HG02571 (cell line): ENCODE results near the gene TP53I11.

Experiments
- ATAC-seq: cut with Tn5 transposase; IDR thresholded peaks from one replicate; pipeline ENCODE4 v1.9.1; 2021; ENCODE audit warnings: mild to moderate bottlenecking, moderate library complexity; ENCODE audit not compliant: unreplicated experiment

TP53I11 gene

DNA sequence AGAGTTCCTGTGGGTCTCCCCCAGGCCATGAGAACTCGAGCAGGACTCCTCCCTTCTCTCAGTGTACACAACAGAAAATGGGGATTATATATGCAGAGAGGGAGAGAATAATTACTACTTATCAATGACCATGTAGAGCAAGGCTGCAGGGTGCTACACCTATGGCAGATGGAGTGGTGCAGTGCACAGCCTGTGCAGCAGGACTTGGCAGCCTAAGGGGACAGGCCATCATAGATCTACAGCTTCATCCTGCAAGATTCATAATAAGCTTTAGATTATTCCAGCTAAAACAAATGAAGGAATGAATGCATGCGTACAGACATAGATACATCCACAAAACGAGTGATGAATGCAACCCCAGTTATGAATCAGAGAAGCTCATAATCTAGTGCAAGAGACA is 8.4 kb upstream of the TP53I11 start:
- no peak for ATAC-seq

- no peak for ATAC-seq
Measured at GRCh38 chr11:44957776-44958564, 7.3 kb upstream of the TP53I11 start.

GRCh38 chr11:44957040-44957515 is 6.4 kb upstream of the TP53I11 start:
- no peak for ATAC-seq

- ATAC-seq: no peak
Measured at GRCh38 chr11:44955015-44955738, 4.5 kb upstream of the TP53I11 start.

- no peak for ATAC-seq
Measured at GRCh38 chr11:44954051-44954906, 3.6 kb upstream of the TP53I11 start.

DNA sequence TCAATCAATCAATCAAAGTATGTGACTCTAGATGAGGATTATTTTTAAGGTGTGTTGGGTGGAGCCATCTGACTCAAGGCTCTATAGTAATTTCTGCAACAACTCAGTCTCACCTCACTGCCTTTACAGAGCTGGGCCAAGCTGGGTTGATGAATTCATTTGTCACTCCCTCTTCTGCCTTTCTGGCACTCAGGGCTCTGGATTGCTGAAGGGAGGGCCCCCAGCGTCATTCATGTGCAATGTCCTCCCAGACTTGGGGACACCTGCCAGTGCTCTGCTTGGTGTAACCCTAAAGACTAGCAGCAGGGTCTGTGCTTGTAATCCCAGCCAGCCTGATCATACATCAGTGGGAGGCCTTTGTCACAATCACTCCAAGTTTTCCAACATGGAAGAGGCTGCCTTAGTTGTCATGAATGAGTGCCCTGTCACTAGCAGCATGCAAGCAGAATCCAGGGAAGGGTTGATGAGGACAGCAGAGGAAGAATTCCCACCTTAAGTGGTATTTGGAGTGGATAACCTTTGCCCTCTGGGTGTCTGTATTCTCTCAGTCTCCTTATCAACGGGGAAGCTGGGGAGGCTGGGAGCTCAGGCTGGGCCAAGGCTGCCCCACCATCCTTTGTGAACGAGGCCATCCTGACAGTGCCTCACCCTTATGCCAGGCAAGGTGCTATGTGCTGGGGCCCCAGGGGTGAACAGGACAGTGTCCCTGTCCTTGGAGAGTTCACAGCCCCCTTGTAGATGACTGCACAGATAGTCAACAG is 2.0 kb upstream of the TP53I11 start:
- no peak for ATAC-seq

DNA sequence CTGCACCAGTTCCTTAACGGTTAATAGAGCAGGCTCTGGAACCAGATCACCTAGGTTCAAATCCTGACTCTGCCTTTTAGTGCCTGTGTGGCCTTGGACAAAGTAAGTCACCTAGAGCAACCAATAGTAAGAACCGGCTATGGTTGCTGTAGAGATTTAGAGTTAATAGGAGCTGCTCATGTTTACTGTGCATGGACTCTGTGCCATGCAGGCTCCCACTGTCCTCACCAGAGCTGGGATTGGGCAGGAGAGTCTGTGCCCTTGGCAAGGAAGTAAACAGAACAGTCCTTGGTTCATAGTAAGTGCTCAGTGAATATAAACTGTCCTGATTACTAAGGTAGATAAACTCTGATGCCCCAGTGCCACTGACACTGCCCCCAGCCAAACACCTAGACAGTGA is 1.4 kb upstream of the TP53I11 start:
- ATAC-seq: no peak

DNA sequence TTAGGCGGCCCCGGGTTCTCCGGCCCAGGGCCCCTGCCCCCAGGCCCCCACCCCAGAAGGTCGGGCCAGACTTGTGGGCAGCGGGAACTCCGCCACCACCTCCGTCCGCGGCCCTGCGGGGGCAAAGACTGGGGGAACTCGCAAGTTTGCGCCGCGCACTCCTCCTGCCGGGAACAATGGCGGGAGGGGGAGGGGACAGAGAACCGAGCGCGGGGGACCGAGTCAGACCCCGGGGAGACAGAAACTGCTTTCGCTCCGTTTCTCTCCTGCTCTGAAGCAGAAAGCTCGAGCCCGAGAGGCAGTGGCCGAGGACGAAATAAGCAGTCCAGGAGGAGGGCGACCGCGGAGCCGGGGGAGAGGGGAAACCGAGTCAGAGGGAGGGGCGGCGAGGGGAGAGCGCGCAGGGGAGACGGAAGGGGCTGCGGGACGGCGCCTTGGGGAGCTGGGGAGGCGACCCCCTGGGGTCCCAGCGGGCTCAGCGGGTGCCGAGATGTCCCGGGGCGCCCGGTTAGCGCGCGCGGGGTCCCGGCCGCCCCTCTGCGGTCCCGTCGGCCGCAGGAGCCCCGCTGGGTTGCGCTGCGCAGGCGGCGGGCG is 555 bp downstream of the TP53I11 start:
- ATAC-seq: no peak

- ATAC-seq: no peak
Measured at GRCh38 chr11:44949160-44950030, 1.3 kb downstream of the TP53I11 start.

DNA sequence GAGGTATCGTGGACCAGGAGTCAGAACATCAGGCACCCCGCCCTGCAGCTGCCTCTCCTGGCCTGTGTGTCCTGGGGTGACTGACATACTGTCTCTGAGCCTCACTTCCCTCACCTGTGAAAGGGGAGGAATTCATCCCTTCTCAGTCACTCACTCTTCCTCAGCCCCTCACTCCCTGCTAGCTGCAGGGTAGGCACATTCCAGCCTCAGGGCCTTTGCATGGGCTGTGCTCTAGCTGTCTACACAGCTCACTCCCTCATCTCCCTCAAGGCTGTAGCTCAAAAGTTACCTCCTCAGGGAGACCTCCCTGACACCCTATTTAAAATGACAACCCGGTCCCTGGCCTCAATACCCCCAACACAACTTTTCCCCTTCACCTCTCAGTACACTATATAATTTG is 2.5 kb downstream of the TP53I11 start:
- no peak for ATAC-seq

DNA sequence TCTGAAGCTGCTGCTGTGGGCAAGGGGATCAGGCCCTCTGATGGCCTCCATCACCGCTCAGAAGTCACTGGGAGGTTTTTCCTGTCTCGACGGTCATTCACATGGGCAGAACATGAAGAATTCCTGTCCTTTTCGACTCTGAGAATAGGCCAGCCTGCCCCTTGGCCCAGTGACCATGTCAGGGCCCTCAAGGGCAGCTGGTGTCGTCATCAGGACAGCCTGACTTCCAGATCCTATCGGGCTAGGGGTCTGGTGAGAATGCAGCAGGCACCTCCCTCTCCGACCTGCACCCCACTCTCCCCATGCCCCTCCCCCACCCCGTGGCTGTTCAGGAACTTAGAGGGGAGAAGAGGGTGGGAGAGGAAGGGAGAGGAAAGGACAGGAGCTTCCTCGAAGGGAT is 3.6 kb downstream of the TP53I11 start:
- ATAC-seq: no peak

GRCh38 chr11:44946263-44946662 is 4.4 kb downstream of the TP53I11 start:
- no peak for ATAC-seq

DNA sequence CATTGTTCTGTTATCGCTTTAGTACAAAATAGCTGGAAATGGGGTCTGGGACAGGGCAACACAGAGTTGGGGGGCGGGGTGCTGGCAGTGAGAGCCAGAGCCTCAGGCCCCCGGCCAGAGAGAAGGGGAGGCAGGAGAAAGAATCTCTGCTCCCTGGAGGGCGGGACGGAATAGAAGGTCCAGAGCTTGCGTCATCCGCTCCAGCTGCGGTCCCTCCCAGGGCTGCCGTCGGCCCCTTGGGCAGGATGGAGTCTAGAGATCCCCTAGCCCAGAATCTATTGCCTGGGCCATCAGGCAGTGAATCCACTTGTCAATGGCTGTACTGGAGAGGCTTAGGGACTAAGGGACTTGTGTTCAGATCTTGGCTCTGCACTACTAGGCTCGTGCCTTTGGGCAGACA is 5.0 kb downstream of the TP53I11 start:
- no peak for ATAC-seq

DNA sequence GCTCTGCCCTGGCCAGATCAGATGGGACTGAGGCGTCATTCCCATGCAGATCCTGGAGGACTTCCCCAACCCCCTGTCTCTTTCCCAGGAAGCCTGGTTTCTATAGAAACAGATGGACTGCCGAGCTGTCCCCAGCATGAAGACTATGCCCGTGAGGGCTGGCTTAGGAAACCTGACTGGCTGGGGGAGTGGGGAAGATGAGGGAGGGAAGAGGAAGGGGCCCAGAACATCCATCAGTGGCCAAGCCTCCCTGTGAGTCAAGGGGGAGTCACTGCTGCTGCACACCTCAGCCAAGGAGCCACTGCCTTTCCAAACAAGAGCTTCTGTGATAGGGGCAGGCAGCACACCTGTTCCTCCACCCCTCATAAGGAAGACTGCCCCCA is 5.8 kb downstream of the TP53I11 start:
- no peak for ATAC-seq

DNA sequence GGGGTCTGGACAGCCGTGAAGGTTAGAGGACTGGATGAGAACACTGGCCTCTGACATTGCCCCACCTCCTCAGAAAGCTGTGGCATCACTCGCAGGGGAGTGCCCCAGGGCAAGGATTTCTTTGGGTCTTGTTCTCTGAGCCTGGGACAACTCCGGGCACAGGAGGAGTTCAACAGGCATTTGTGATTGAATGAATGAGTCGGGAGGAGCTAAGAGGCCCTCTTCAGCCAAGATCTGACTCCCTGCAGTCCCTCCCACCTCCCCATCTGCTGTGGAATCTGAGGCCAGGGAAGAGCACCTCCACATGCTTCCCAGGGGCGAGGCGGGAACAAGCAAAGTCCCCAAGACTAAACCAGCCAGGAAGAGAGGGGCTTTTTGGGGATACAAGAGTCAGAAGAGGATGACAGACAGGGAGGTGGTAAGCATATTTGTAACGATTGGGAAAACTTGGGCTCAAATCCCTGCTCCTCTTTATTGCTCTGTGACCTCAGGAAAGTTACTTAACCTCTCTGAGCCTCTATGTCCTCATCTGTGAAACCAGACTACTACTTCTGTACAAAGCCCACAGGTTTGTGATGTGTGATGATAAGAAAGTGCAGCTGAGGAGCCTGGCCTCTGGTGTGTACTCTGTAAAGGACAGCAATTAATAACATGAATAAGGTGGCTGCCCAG is 6.4 kb downstream of the TP53I11 start:
- ATAC-seq: no peak

DNA sequence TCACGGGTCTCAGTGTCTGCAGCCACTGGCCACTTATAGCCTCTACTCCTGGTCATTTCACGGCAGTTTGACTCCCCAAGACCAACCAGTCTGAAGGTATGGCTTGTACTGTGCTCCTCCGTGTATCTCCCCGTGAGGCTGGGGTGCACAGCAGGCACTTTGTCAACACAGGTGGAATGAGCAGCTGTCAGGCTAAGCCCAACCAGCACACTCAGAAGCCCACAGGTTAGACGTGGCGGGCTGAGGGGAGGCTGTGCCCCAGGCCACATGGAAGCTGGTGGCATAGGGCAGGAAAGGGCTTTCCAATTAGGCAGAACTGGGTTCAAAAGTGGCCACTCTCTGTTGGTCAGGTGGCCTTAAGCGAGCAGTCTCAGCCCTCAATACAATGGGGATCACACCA is 7.0 kb downstream of the TP53I11 start:
- no peak for ATAC-seq

DNA sequence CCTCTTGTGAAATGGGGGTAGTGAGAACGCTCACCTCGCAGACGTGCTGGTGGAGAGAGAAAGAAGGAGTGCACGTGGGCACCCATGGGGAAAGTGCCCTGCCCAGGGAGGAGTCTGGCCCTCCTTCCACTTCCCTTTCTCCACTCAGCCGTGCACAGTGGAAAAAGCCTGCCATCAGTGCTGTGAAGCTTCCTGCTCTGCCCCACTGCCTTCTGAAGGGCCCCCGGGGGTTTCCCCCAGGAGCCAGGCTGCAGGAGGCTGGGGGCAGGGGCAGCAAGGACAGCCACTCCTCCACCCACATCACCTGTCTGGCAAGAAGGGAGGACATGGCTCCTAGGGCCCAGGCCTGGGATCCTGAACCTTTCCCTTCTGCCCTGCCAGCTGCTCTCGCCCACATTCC is 7.6 kb downstream of the TP53I11 start:
- no peak for ATAC-seq

DNA sequence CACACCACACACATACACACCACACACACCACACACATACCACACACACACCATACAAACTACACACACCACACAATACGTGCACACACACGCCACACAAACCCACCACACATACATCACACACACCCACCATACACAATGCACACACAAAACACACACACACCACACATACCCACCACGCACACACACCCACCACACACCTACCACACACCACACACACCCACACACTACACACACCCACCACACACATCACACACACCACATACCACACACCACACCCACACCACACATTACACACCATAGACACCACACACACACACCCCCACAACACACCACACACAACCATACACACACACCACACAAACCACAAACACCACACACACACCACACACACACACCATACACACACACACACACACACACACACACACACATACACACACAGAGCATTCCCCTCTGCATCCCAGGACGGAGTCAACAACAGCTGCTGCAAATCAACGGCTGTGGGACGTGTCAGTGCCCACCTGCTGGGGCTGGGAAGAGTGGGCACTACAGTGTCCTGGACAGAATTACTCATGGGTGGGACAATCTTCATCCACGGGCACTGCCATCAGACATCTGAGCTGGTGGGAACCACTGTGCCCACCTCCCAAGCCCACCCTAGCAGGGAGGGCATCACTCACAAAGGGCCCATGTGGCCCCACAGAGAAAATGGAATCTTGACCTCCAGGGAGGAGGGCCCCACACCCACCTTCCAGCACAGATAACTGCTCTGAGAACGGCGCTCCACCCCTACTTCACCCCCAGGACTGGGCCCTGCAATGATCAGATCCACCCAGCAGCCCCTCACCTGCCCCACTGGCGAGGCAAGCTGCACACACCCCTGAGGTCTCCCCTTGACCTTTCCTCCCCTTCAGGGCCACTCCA is 8.4 kb downstream of the TP53I11 start:
- no peak for ATAC-seq
